Measurements from ENCODE around the gene R3HDM2. TPM values are rescaled to one million over a fixed set of nuclear protein-coding genes. Genes with fewer than 3 reads are reported as not detected.

Gene R3HDM2
- total and polyA plus RNA-seq, 2 donors (not counting 1 experiment from before 2014, with no cell fraction given) = 104 to 129 TPM

DNA sequence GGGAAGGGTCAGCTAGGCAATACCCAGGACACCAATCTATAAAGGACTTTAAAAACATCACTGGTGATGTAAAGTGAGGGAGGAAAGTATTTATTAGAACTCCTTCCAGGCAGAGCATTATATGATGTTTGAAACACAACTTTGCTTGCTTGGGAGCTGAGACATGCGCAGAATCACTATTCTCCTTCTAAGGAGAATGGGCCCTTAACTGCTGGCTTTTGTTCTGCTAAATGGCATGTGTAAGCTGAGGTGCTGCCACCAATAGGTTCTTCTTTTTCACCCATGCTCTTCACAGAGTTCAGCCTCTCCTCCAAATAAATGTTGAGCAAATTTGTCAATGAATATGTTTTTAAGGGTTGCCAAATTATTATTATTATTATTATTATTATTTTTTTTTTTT lies 183.8 kb downstream of the R3HDM2 start:
- H3K4me2 ChIP-seq (replicated peaks; ENCODE audit: low read depth, low read length, poor library complexity, severe bottlenecking) = no peak overlapping the region
- no peaks in the 10 kb centered on the region for H3K9me3 Mint-ChIP-seq (ENCODE audit: insufficient read depth)
- H3K4me3 Mint-ChIP-seq = no peak overlapping the region
- H3K9me3 ChIP-seq (ENCODE audit: control extremely low read depth in 1 of 3, control insufficient read depth in 2 of 3, insufficient read depth in 1 of 3, low read length in 2 of 3) = peaks cover 0 to 12% (median 0%) of the 10 kb centered on the region in 3 donors
- no peaks in the 10 kb centered on the region for H3K36me3 ChIP-seq (replicated peaks in 1 of 2; ENCODE audit: control extremely low read depth in 1 of 2, control insufficient read depth in 1 of 2, extremely low read depth in 1 of 2, insufficient read depth in 2 of 2, low read length in 1 of 2)
- peaks cover 0 to 31% (median 12%) of the 10 kb centered on the region in 4 experiments for H3K27me3 ChIP-seq (replicated peaks in 1 of 4; ENCODE audit: control extremely low read depth in 1 of 4, control insufficient read depth in 3 of 4, insufficient read depth in 4 of 4, low read length in 3 of 4)
- DNase-seq (no peak), ATAC-seq (ENCODE audit: low read depth) (no peak)
- H3K4me1 Mint-ChIP-seq = peaks cover 31% of the 10 kb centered on the region
- no peak overlapping the region for H3K4me3 ChIP-seq (ENCODE audit: control extremely low read depth in 1 of 5, extremely low read depth in 1 of 5, insufficient read depth in 1 of 5, low read depth in 2 of 5, low read length in 4 of 5)
- CTCF ChIA-PET = interaction anchor here (1.0 to 31.1 kb wide), 3 partner anchors 31 to 206 kb away, joined by 3 to 838 read pairs (median 5); partner anchors contain the start of gene NXPH4
- no peaks in the 10 kb centered on the region for H3K27me3 Mint-ChIP-seq
- no peaks in the 10 kb centered on the region for H3K79me2 ChIP-seq (ENCODE audit: control insufficient read depth, insufficient read depth, low read length)
- H4K20me1 ChIP-seq (ENCODE audit: control insufficient read depth, insufficient read depth, low read length, poor library complexity, severe bottlenecking) = peaks cover 4% of the 10 kb centered on the region
- POLR2A ChIA-PET = no interaction called here
- intact Hi-C loops (cut with micrococcal nuclease) = no loop called here
- no peak overlapping the region for H2AFZ ChIP-seq (ENCODE audit: insufficient read depth, low read depth, low read length, poor library complexity, severe bottlenecking)
- WGBS (ENCODE audit: insufficient coverage) = no CpG with 5 or more reads among the region's 1 CpG
- H3K4me1 ChIP-seq (ENCODE audit: control insufficient read depth in 2 of 2, insufficient read depth in 2 of 2, low read length in 2 of 2) = peaks cover 29 to 32% of the 10 kb centered on the region in 2 donors
- no peak overlapping the region for H3K27ac Mint-ChIP-seq
- no peak overlapping the region for H3K27ac ChIP-seq (ENCODE audit: low read length in 2 of 2)
- no peak for TF ChIP-seq EZH2 (IDR thresholded peaks at IDR 0.05; ENCODE audit: borderline replicate concordance, insufficient read depth, low read depth, low read length, poor library complexity, severe bottlenecking)
- TF ChIP-seq, protein P1, sequence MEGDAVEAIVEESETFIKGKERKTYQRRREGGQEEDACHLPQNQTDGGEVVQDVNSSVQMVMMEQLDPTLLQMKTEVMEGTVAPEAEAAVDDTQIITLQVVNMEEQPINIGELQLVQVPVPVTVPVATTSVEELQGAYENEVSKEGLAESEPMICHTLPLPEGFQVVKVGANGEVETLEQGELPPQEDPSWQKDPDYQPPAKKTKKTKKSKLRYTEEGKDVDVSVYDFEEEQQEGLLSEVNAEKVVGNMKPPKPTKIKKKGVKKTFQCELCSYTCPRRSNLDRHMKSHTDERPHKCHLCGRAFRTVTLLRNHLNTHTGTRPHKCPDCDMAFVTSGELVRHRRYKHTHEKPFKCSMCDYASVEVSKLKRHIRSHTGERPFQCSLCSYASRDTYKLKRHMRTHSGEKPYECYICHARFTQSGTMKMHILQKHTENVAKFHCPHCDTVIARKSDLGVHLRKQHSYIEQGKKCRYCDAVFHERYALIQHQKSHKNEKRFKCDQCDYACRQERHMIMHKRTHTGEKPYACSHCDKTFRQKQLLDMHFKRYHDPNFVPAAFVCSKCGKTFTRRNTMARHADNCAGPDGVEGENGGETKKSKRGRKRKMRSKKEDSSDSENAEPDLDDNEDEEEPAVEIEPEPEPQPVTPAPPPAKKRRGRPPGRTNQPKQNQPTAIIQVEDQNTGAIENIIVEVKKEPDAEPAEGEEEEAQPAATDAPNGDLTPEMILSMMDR (IDR thresholded peaks at IDR 0.05) = no peak
- H3K9ac ChIP-seq (ENCODE audit: low read length) = no peak overlapping the region

GRCh38 chr12:57244312-57244696 lies 186.5 kb downstream of the R3HDM2 start:
- peaks cover 56% of the 10 kb centered on the region for H3K4me1 Mint-ChIP-seq
- POLR2A ChIA-PET = interaction anchor here (9.2 kb wide), 1 partner anchor 29 kb away, joined by 110 read pairs; the partner anchor contains the start of gene NXPH4

More at GRCh38 chr12:57244312-57244696, 186.5 kb downstream of the R3HDM2 start:
- peak overlapping the region; percentile 33 for H3K4me3 Mint-ChIP-seq
- H3K27ac Mint-ChIP-seq = no peak overlapping the region
- no peak overlapping the region for H3K9ac ChIP-seq (ENCODE audit: low read length)
- H3K27me3 Mint-ChIP-seq = no peaks in the 10 kb centered on the region
- peaks cover 0 to 46% (median 18%) of the 10 kb centered on the region in 4 experiments for H3K27me3 ChIP-seq (replicated peaks in 1 of 4; ENCODE audit: control extremely low read depth in 1 of 4, control insufficient read depth in 3 of 4, insufficient read depth in 4 of 4, low read length in 3 of 4)
- CTCF ChIA-PET = interaction anchor here (0.9 to 31.1 kb wide), 9 partner anchors 8 to 598 kb away, joined by 3 to 838 read pairs (median 9); partner anchors contain the start of genes ATP5F1B, LRP1, NXPH4 and SHMT2
- H3K4me3 ChIP-seq (ENCODE audit: control extremely low read depth in 1 of 5, extremely low read depth in 1 of 5, insufficient read depth in 1 of 5, low read depth in 2 of 5, low read length in 4 of 5) = no peak overlapping the region
- peaks cover 0 to 17% (median 0%) of the 10 kb centered on the region in 3 donors for H3K9me3 ChIP-seq (ENCODE audit: control extremely low read depth in 1 of 3, control insufficient read depth in 2 of 3, insufficient read depth in 1 of 3, low read length in 2 of 3)
- H4K20me1 ChIP-seq (ENCODE audit: control insufficient read depth, insufficient read depth, low read length, poor library complexity, severe bottlenecking) = peaks cover 8% of the 10 kb centered on the region
- intact Hi-C loops (cut with micrococcal nuclease) = loop anchor here (5.0 kb wide), 2 partner anchors 132 to 177 kb away; partner anchors contain the start of gene STAT6
- H3K4me2 ChIP-seq (replicated peaks; ENCODE audit: low read depth, low read length, poor library complexity, severe bottlenecking) = peak overlapping the region; percentile 95
- ATAC-seq (ENCODE audit: low read depth) (no peak), DNase-seq (no peak)
- no peak overlapping the region for H3K27ac ChIP-seq (ENCODE audit: low read length in 2 of 2)
- H3K4me1 ChIP-seq (ENCODE audit: control insufficient read depth in 2 of 2, insufficient read depth in 2 of 2, low read length in 2 of 2) = peaks cover 50 to 58% of the 10 kb centered on the region in 2 donors
- TF ChIP-seq, protein P1 (IDR thresholded peaks at IDR 0.05) = no peak
- no peak for TF ChIP-seq EZH2 (IDR thresholded peaks at IDR 0.05; ENCODE audit: borderline replicate concordance, insufficient read depth, low read depth, low read length, poor library complexity, severe bottlenecking)
- H2AFZ ChIP-seq (ENCODE audit: insufficient read depth, low read depth, low read length, poor library complexity, severe bottlenecking) = no peak overlapping the region
- no peaks in the 10 kb centered on the region for H3K9me3 Mint-ChIP-seq (ENCODE audit: insufficient read depth)
- WGBS (ENCODE audit: insufficient coverage) = no CpG with 5 or more reads among the region's 6 CpGs
- H3K36me3 ChIP-seq (replicated peaks in 1 of 2; ENCODE audit: control extremely low read depth in 1 of 2, control insufficient read depth in 1 of 2, extremely low read depth in 1 of 2, insufficient read depth in 2 of 2, low read length in 1 of 2) = no peaks in the 10 kb centered on the region
- no peaks in the 10 kb centered on the region for H3K79me2 ChIP-seq (ENCODE audit: control insufficient read depth, insufficient read depth, low read length)

Data from B cell (primary cell).